ENCODE data around the gene ACOT6. TPM values are rescaled to one million over a fixed set of nuclear protein-coding genes. Genes with fewer than 3 reads are reported as not detected.

The ACOT6 gene
- total and polyA plus RNA-seq, 9 of the 15 experiments (the other 6 are each of a cell fraction or from before 2014, with no cell fraction given), result not detected

- POLR2A ChIA-PET, result no interaction called here
Measured at GRCh38 chr14:73663548-73664212, 51.4 kb downstream of the ACOT6 start.

More at GRCh38 chr14:73663548-73664212, 51.4 kb downstream of the ACOT6 start:
- H3K9ac ChIP-seq (ENCODE audit: insufficient read depth in 1 of 2, low read depth in 2 of 2, low read length in 2 of 2), result no peak overlapping the region
- H3K4me3 ChIP-seq, result no peak overlapping the region
- no peaks in the 10 kb centered on the region for H4K20me1 ChIP-seq (replicated peaks; ENCODE audit: control insufficient read depth, insufficient read depth, low read length)
- FAIRE-seq (no peak), ATAC-seq (no peak), DNase-seq (ENCODE audit: extremely low read depth in 1 of 4, low spot score in 3 of 4) (no peak)
- no peak overlapping the region for H3K4me2 ChIP-seq (ENCODE audit: insufficient read depth, low read length)
- H3K27me3 ChIP-seq (ENCODE audit: control insufficient read depth in 2 of 2, insufficient read depth in 2 of 2, low read length in 2 of 2), result no peaks in the 10 kb centered on the region
- intact Hi-C loops (cut with micrococcal nuclease) (no loop called here), in situ Hi-C loops (cut with MboI) (no loop called here)
- no peak overlapping the region for H2AFZ ChIP-seq (ENCODE audit: low read depth, low read length)
- no peak overlapping the region for H3K27ac ChIP-seq (ENCODE audit: extremely low read depth, low read depth, low read length)
- no peaks in the 10 kb centered on the region for H3K9me3 ChIP-seq (replicated peaks; ENCODE audit: control insufficient read depth, insufficient read depth, low read depth, low read length)
- no TSS peak for BruUV-seq (replicated peaks)
- CTCF ChIA-PET (ENCODE audit: low intra/inter-chr PET ratio), result no interaction called here
- H3K9me1 ChIP-seq (ENCODE audit: control insufficient read depth, insufficient read depth, low read length), result no peaks in the 10 kb centered on the region
- TF ChIP-seq CREB3L1 (IDR thresholded peaks at IDR 0.05; ENCODE audit: borderline replicate concordance, low read depth) (no peak), TRIM25 (IDR thresholded peaks at IDR 0.05; ENCODE audit: borderline replicate concordance) (no peak), ZEB2 (IDR thresholded peaks at IDR 0.05) (no peak), CHAMP1 (IDR thresholded peaks at IDR 0.05) (no peak), ARID3A (IDR thresholded peaks at IDR 0.05; ENCODE audit: borderline replicate concordance, low read depth, low read length) (no peak), THRB (CRISPR knock-in tag; conservative IDR thresholded peaks at IDR 0.05) (no peak), BRF1 (IDR thresholded peaks at IDR 0.05; ENCODE audit: borderline replicate concordance, extremely low read depth, insufficient read length) (no peak), CREBBP (IDR thresholded peaks at IDR 0.05; ENCODE audit: low read depth, low read length) (no peak), POLR2AphosphoS5 (IDR thresholded peaks at IDR 0.05; ENCODE audit: control insufficient read depth, insufficient read depth, low read depth, low read length) (no peak), ETV1 (tag; conservative IDR thresholded peaks at IDR 0.05; ENCODE audit: low read depth) (no peak), CTBP1 (IDR thresholded peaks at IDR 0.05; ENCODE audit: borderline replicate concordance) (no peak)
- H3K79me2 ChIP-seq (ENCODE audit: control insufficient read depth, insufficient read depth, low read length), result no peaks in the 10 kb centered on the region
- H3K36me3 ChIP-seq (ENCODE audit: control insufficient read depth, insufficient read depth, low read length), result no peaks in the 10 kb centered on the region
- peaks cover 0 to 4% of the 10 kb centered on the region in 2 experiments; a peak in 2 of 5 replicates for H3K4me1 ChIP-seq (replicated peaks in 1 of 2; ENCODE audit: control insufficient read depth in 2 of 2, insufficient read depth in 2 of 2, low read length in 2 of 2)
